ENCODE data around the gene OPRL1. TPM values are rescaled to one million over a fixed set of nuclear protein-coding genes. Genes with fewer than 3 reads are reported as not detected.

Gene OPRL1
- total RNA-seq, 4 donors from 2014 or later = 0.15 to 0.88 (median 0.28) TPM

DNA sequence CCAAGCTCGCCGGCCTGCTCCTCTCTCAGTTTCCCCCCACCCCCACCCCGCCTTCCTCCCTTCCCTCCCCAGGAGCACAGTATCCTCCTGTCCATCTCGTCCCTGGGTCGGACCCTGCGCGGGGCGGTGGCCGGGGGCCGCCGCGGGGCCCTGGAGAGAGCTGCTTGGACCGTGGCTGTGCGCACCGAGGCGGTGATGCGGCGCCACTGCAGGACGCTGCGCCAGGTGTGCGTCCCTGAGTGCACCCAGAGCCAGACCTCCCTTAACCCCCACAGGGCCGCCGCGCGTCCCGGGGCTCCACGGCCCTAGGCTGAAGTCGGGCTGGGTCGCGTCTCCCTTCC lies 41.7 kb upstream of the OPRL1 start:
- H3K4me3 ChIP-seq (ENCODE audit: low read depth, poor library complexity, severe bottlenecking) = no peak overlapping the region
- no peak for TF ChIP-seq POLR2A (IDR thresholded peaks at IDR 0.05)
- TF ChIP-seq, protein P1, sequence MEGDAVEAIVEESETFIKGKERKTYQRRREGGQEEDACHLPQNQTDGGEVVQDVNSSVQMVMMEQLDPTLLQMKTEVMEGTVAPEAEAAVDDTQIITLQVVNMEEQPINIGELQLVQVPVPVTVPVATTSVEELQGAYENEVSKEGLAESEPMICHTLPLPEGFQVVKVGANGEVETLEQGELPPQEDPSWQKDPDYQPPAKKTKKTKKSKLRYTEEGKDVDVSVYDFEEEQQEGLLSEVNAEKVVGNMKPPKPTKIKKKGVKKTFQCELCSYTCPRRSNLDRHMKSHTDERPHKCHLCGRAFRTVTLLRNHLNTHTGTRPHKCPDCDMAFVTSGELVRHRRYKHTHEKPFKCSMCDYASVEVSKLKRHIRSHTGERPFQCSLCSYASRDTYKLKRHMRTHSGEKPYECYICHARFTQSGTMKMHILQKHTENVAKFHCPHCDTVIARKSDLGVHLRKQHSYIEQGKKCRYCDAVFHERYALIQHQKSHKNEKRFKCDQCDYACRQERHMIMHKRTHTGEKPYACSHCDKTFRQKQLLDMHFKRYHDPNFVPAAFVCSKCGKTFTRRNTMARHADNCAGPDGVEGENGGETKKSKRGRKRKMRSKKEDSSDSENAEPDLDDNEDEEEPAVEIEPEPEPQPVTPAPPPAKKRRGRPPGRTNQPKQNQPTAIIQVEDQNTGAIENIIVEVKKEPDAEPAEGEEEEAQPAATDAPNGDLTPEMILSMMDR (IDR thresholded peaks at IDR 0.05) = no peak
- no peak for DNase-seq (ENCODE audit: low spot score in 2 of 2)
- intact Hi-C loops (cut with DNase I; ENCODE audit: low total_unique reads) = no loop called here
- 2% methylated on average over 23 of the region's 30 CpGs; no CpG with 5 or more reads in 1 of the 2 donors for WGBS, 2 donors

DNA sequence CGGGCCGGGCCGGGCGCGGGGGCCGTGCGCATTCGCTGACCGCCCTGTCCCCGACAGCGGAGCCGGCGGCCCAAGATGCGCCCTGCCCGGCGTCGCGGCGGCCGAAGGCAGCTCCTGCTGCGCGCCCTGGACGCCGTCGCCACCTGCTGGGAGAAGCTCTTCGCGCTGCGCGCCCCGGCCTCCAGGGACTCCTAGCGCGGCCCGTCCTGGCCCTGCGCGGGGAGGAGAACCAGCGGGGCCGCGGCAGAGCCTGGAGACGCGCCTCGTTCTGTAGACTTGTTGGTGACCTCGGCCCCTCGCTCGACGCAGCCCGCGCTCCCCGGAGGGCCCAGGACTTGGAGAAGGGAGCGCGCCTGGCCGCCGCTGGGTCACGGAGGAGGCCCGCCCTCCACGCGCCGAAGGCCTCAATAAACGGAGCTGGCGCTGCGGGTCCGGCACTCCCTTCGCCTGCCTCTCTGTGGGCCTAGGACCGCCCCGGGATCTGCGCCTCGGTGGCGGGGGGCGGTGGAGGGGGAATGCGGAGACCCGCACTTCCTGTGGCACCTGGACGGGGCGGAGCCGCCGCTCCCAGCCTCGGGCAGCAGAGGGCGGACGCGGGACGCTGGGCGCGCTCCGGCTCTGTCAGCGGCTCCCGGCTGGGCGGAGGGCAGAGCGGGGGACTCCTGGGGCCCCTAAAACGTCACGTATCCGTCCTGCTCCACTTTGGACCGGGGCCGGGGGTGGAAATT lies 41.2 kb upstream of the OPRL1 start:
- TF ChIP-seq, protein P1 (IDR thresholded peaks at IDR 0.05) = no peak
- TF ChIP-seq POLR2A (IDR thresholded peaks at IDR 0.05) = no peak
- WGBS, 2 donors = 0 to 2% methylated on average over 8 to 50 of the region's 91 CpGs
- peak overlapping the region; percentile 39 for H3K4me3 ChIP-seq (ENCODE audit: low read depth, poor library complexity, severe bottlenecking)
- intact Hi-C loops (cut with DNase I; ENCODE audit: low total_unique reads) = no loop called here
- peak in 1 of 2 donors; percentile 94 for DNase-seq (ENCODE audit: low spot score in 2 of 2)

DNA sequence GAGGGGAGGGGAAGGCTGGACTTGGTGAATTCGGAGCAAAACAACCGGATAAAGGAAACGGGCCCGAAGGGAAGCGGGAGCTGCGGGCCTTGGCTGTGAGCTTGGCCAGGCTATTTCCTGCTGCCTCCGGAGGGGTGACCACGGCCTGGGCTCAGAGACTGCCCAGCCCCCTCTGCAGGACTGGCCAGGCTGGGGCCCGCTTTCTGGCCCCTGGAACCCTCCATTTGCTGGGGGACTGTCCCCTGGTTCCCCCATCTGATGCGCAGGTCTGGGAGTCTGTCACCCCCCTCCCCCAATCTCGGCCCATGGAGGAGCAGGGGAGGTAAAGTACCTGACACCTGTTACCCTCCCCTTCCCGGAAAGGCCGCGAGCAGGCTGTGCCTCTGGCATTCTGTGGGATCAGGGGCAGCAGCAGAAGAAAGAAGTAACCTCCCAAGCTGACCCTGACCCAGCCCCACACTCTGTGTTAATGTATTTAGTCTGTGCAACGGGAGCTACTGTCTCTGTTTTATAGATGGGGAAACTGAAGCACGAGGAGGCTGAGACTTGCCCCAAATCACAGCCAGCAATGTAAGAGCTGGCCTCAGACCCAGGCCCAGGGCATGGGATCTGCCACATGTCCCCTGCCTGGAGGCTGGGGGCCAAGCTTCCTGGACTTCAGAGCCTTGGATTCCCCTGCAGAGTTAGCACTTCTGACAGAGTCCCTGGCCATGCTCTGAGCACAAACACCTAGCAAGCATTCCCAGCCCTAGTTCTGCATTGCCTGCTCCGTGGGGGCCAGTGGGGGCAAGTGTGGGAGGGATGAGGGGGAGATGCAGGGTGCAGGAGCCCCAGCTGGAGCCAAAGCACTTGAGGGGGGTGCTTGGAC lies 40.4 kb upstream of the OPRL1 start:
- TF ChIP-seq, protein P1 (IDR thresholded peaks at IDR 0.05) = no peak
- no peak for TF ChIP-seq POLR2A (IDR thresholded peaks at IDR 0.05)
- intact Hi-C loops (cut with DNase I; ENCODE audit: low total_unique reads) = no loop called here

DNA sequence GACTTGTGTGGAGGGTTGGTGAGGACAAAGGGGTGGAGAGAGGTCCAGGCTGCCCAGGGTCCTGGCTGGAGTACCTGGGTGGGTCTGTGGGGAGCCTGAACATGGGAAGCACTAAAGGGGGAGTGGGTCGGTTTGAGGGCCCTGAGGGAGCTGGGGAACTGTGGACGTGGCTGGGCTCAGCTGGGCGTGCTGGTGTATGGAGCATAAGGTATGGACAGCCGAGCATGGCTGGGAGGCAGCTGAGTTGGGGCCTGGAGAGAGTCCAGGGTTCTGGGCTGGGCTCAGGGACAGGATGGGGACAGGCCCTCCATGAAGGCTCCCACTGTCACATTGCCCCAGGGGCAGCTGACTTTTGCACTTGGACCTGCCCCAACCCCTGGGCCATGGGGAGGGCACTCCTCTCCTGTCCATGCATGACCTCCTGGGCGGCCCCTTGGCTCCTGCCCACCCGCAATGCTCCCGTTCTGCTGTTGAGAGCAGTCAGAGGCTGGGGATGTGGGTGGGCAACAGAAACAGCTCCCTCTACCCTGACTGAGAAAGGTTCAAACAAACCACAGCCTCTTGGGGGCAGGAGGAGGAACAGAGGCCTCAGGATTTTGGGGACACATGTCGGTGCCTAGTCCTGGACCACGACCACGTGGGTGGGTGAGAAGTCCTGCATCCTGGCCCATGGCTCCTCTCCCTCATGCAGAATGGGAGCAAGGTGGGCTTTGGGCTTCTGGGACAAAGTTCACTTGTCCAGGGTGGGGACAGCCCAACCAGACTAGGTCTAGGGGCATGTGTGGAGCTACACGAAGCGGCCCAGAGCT lies 39.4 kb upstream of the OPRL1 start:
- intact Hi-C loops (cut with DNase I; ENCODE audit: low total_unique reads) = no loop called here
- DNase-seq (ENCODE audit: low spot score in 2 of 2) = no peak
- 68 to 72% methylated on average over 9 to 12 of the region's 12 CpGs for WGBS, 2 donors

More for the DNA sequence above, 40.4 kb upstream of the OPRL1 start:
- no peak overlapping the region for H3K4me3 ChIP-seq (ENCODE audit: low read depth, poor library complexity, severe bottlenecking)
- WGBS, 2 donors = 22 to 26% methylated on average over 16 to 17 of the region's 17 CpGs
- DNase-seq (ENCODE audit: low spot score in 2 of 2) = no peak

More for the DNA sequence above, 39.4 kb upstream of the OPRL1 start:
- no peak overlapping the region for H3K4me3 ChIP-seq (ENCODE audit: low read depth, poor library complexity, severe bottlenecking)
- TF ChIP-seq, protein P1 (IDR thresholded peaks at IDR 0.05) = no peak
- TF ChIP-seq POLR2A (IDR thresholded peaks at IDR 0.05) = no peak

Measured in lower leg skin (tissue), 4 donors.